Fibroblast of pulmonary artery (primary cell): ENCODE measurements around the gene KCNG3.

ENCODE experiments used
- DNase-seq: peaks from one replicate; pipeline ENCODE4 v3.0.0-alpha.2; 2010; ENCODE audit warnings: low read depth
- H3K4me3 ChIP-seq: replicated peaks from 2 replicates; pipeline ENCODE4 v1.5.1; 2011; ENCODE audit warnings: low read depth, mild to moderate bottlenecking, control low read depth, low read length, moderate library complexity
- CTCF ChIP-seq: IDR thresholded peaks from 2 replicates; pipeline ENCODE4 v1.5.1; 2011; ENCODE audit warnings: mild to moderate bottlenecking, control low read depth, low read length, inconsistent platforms; ENCODE audit errors: missing control alignments

KCNG3 gene

GRCh38 chr2:42488297-42488696 is 5.5 kb downstream of the KCNG3 start:
- no peak overlapping the region for H3K4me3 ChIP-seq
- no peak for DNase-seq
- no peak for TF ChIP-seq CTCF

GRCh38 chr2:42486145-42486906 is 7.5 kb downstream of the KCNG3 start:
- no peak for TF ChIP-seq CTCF
- no peak for DNase-seq
- no peak overlapping the region for H3K4me3 ChIP-seq

- no peak for DNase-seq
- no peak for TF ChIP-seq CTCF
- no peak overlapping the region for H3K4me3 ChIP-seq
These were observed 13.4 kb downstream of the KCNG3 start for GRCh38 chr2:42480402-42480801.

GRCh38 chr2:42474765-42475454 is 18.9 kb downstream of the KCNG3 start:
- no peak for TF ChIP-seq CTCF
- DNase-seq: no peak
- H3K4me3 ChIP-seq: no peak overlapping the region

GRCh38 chr2:42470706-42471105 is 23.1 kb downstream of the KCNG3 start:
- no peak for TF ChIP-seq CTCF
- no peak overlapping the region for H3K4me3 ChIP-seq
- DNase-seq: no peak

GRCh38 chr2:42464631-42465030 is 29.2 kb downstream of the KCNG3 start:
- no peak for DNase-seq
- H3K4me3 ChIP-seq: no peak overlapping the region
- no peak for TF ChIP-seq CTCF
